HepG2 (cell line): Measurements from ENCODE around the gene BHLHE23. TPM values are rescaled to one million over a fixed set of nuclear protein-coding genes. Genes with fewer than 3 reads are reported as not detected.
A peak's percentile ranks its signal among the peaks of the same experiment; 100 is the strongest.

ENCODE experiments used
- ASH2L ChIP-seq: fragments of 300-600, 200-600 bp; sonication (generic); IDR thresholded peaks from 2 replicates; pipeline ENCODE4 v1.7.0; 2017; ENCODE audit warnings: low read depth, mild to moderate bottlenecking, moderate library complexity, mixed read lengths, low read length; ENCODE audit not compliant: insufficient read length
- E2F1 ChIP-seq: sonication (generic); formaldehyde crosslinking; IDR thresholded peaks from 2 replicates; pipeline ENCODE4 v1.5.0; 2020; ENCODE audit warnings: missing genetic modification reagents
- ZNF34 ChIP-seq: sonication (generic); formaldehyde crosslinking; IDR thresholded peaks from 2 replicates; pipeline ENCODE4 v1.4.0; 2020; ENCODE audit warnings: mild to moderate bottlenecking, missing genetic modification reagents, borderline replicate concordance
- ZNF513 ChIP-seq: sonication (generic); formaldehyde crosslinking; conservative IDR thresholded peaks from 2 replicates; pipeline ENCODE4 v1.5.0; 2020; ENCODE audit warnings: missing genetic modification reagents
- ZNF878 ChIP-seq: sonication (generic); formaldehyde crosslinking; IDR thresholded peaks from 2 replicates; pipeline ENCODE4 v1.8.1; 2023; ENCODE audit warnings: mild to moderate bottlenecking, missing genetic modification reagents, moderate library complexity
- ZSCAN25 ChIP-seq: sonication (generic); formaldehyde crosslinking; IDR thresholded peaks from 2 replicates; pipeline ENCODE4 v1.8.0; 2022; ENCODE audit warnings: mild to moderate bottlenecking, missing genetic modification reagents
- polyA plus RNA-seq, 8 experiments: library from polyadenylated mRNA; depleted of rRNA in 3 of 8; stranded (reverse) in 7 of 8; unstranded in 1 of 8; fragments of >200 nt; fragmentation: Illumina TruSeq in 4 of 8; extraction: Trizol in 4 of 8; gene quantifications; 2 replicates each; pipeline versions ENCODE4 v1.2.1 to v1.2.3, GENCODE V29; 2011 to 2016; ENCODE audit warnings: low read depth in 4 of 8, missing spikeins in 1 of 8, mixed read lengths in 1 of 8; ENCODE audit not compliant: insufficient read depth in 1 of 8
- total RNA-seq, 5 experiments: library from RNA; depleted of rRNA; stranded (reverse); fragments of >200 nt; fragmentation: Illumina TruSeq; extraction: Trizol; gene quantifications; 2 replicates each; pipeline ENCODE4 v1.2.3, GENCODE V29; 2016; ENCODE audit warnings: low read depth in 1 of 5
- TF ChIP-seq, protein P1 (sequence below): sonication (generic); formaldehyde crosslinking; IDR thresholded peaks from 2 replicates; pipeline ENCODE4 v1.5.1; 2020; ENCODE audit warnings: mild to moderate bottlenecking, missing genetic modification reagents
- TF ChIP-seq, protein P2 (sequence below): sonication (generic); formaldehyde crosslinking; IDR thresholded peaks from 2 replicates; pipeline ENCODE4; 2020; ENCODE audit warnings: missing genetic modification reagents, mild to moderate bottlenecking, borderline replicate concordance

BHLHE23 gene
- total and polyA plus RNA-seq, 2 of the 13 experiments (the other 11 are each of a cell fraction or from before 2014, with no cell fraction given): not detected

- TF ChIP-seq, protein P1, sequence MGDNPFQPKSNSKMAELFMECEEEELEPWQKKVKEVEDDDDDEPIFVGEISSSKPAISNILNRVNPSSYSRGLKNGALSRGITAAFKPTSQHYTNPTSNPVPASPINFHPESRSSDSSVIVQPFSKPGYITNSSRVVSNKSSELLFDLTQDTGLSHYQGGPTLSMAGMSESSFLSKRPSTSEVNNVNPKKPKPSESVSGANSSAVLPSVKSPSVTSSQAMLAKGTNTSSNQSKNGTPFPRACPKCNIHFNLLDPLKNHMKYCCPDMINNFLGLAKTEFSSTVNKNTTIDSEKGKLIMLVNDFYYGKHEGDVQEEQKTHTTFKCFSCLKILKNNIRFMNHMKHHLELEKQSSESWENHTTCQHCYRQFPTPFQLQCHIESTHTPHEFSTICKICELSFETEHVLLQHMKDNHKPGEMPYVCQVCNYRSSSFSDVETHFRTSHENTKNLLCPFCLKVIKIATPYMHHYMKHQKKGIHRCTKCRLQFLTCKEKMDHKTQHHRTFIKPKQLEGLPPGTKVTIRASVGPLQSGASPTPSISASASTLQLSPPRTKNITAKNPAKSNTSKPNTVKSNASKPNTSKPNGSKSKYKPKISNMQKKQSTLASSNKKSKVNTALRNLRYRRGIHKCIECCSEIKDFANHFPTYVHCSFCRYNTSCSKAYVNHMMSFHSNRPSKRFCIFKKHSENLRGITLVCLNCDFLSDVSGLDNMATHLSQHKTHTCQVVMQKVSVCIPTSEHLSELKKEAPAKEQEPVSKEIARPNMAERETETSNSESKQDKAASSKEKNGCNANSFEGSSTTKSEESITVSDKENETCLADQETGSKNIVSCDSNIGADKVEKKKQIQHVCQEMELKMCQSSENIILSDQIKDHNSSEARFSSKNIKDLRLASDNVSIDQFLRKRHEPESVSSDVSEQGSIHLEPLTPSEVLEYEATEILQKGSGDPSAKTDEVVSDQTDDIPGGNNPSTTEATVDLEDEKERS (CRISPR knock-in tag): 0 out of 2 replicates have a peak, but pooled peaks have one; percentile 5
- TF ChIP-seq E2F1 (CRISPR knock-in tag) (no peak), ZSCAN25 (CRISPR knock-in tag) (0 out of 2 replicates have a peak, but pooled peaks have one; percentile 14), ZNF513 (CRISPR knock-in tag) (0 out of 2 replicates have a peak, but pooled peaks have one; percentile 31), ZNF34 (CRISPR knock-in tag) (peak; percentile 80), ASH2L (no peak), ZNF878 (no peak)
- TF ChIP-seq, protein P2, sequence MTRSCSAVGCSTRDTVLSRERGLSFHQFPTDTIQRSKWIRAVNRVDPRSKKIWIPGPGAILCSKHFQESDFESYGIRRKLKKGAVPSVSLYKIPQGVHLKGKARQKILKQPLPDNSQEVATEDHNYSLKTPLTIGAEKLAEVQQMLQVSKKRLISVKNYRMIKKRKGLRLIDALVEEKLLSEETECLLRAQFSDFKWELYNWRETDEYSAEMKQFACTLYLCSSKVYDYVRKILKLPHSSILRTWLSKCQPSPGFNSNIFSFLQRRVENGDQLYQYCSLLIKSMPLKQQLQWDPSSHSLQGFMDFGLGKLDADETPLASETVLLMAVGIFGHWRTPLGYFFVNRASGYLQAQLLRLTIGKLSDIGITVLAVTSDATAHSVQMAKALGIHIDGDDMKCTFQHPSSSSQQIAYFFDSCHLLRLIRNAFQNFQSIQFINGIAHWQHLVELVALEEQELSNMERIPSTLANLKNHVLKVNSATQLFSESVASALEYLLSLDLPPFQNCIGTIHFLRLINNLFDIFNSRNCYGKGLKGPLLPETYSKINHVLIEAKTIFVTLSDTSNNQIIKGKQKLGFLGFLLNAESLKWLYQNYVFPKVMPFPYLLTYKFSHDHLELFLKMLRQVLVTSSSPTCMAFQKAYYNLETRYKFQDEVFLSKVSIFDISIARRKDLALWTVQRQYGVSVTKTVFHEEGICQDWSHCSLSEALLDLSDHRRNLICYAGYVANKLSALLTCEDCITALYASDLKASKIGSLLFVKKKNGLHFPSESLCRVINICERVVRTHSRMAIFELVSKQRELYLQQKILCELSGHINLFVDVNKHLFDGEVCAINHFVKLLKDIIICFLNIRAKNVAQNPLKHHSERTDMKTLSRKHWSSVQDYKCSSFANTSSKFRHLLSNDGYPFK (CRISPR knock-in tag): peak; percentile 78
Observed at GRCh38 chr20:62970307-62971210, 36.2 kb downstream of the BHLHE23 start (continued).
